Fibroblast of lung (primary cell): Measurements from ENCODE around the gene DNER. TPM values are rescaled to one million over a fixed set of nuclear protein-coding genes. Genes with fewer than 3 reads are reported as not detected.

Source experiments
- DNase-seq, 2 donors: peaks; one replicate each; pipeline versions ENCODE4 v3.0.0 to v3.0.0-alpha.2; 2010; ENCODE audit warnings: low read depth in 2 of 2
- H2AFZ ChIP-seq: 2 replicates; pipeline ENCODE4 v1.5.1; 2012; ENCODE audit warnings: low read length, control low read depth, inconsistent platforms
- H3K27ac ChIP-seq: 2 replicates; pipeline ENCODE4 v1.5.1; 2011; ENCODE audit warnings: low read length, control low read depth; ENCODE audit not compliant: insufficient read depth
- H3K27me3 ChIP-seq: 2 replicates; pipeline ENCODE4 v1.5.1; 2011; ENCODE audit warnings: mild to moderate bottlenecking, low read length; ENCODE audit not compliant: control insufficient read depth, insufficient read depth
- H3K36me3 ChIP-seq: 2 replicates; pipeline ENCODE4 v1.5.1; 2011; ENCODE audit warnings: low read length; ENCODE audit not compliant: control insufficient read depth, insufficient read depth
- H3K4me1 ChIP-seq: 2 replicates; pipeline ENCODE4 v1.5.1; 2011; ENCODE audit warnings: low read length; ENCODE audit not compliant: control insufficient read depth, insufficient read depth; ENCODE audit errors: extremely low read depth
- H3K4me2 ChIP-seq: 2 replicates; pipeline ENCODE4 v1.5.1; 2011; ENCODE audit warnings: low read length, control low read depth; ENCODE audit not compliant: insufficient read depth; ENCODE audit errors: extremely low read depth
- H3K4me3 ChIP-seq, 4 experiments: fragments of 200-600 bp in 1 of 4; sonication (generic) in 1 of 4; replicated peaks in 1 of 4; 2 replicates each; pipeline ENCODE4 v1.5.1; 2011 to 2016; ENCODE audit warnings: low read length in 4 of 4, low read depth in 3 of 4, mild to moderate bottlenecking in 3 of 4, control low read depth in 2 of 4, inconsistent platforms in 1 of 4, mixed read lengths in 1 of 4; ENCODE audit not compliant: insufficient read depth in 1 of 4; ENCODE audit errors: control extremely low read depth in 1 of 4
- H3K79me2 ChIP-seq: 2 replicates; pipeline ENCODE4 v1.5.1; 2012; ENCODE audit warnings: mild to moderate bottlenecking, low read length, inconsistent platforms; ENCODE audit not compliant: control insufficient read depth, insufficient read depth
- H3K9ac ChIP-seq: 2 replicates; pipeline ENCODE4 v1.5.1; 2011; ENCODE audit warnings: mild to moderate bottlenecking, low read length, control low read depth; ENCODE audit not compliant: insufficient read depth
- H3K9me3 ChIP-seq: 2 replicates; pipeline ENCODE4 v1.5.1; 2012; ENCODE audit warnings: low read depth, low read length; ENCODE audit not compliant: control insufficient read depth, insufficient read depth
- H4K20me1 ChIP-seq: 2 replicates; pipeline ENCODE4 v1.5.1; 2011; ENCODE audit warnings: low read length; ENCODE audit not compliant: control insufficient read depth, insufficient read depth; ENCODE audit errors: extremely low read depth
- EZH2 ChIP-seq: IDR thresholded peaks from 2 replicates; pipeline ENCODE4 v1.5.1; 2012; ENCODE audit warnings: low read length, control low read depth, mild to moderate bottlenecking; ENCODE audit errors: missing control alignments
- polyA plus RNA-seq, 2 donors: library from polyadenylated mRNA; depleted of rRNA in 1 of 2; stranded (reverse) in 1 of 2; unstranded in 1 of 2; fragments of >200 nt; gene quantifications; 2 replicates each; pipeline ENCODE4 v1.2.1, GENCODE V29; 2011 to 2012; ENCODE audit warnings: missing spikeins in 1 of 2
- total RNA-seq: library from RNA; depleted of rRNA; stranded (reverse); fragments of >200 nt; gene quantifications from 2 replicates; pipeline ENCODE4 v1.2.1, GENCODE V29; 2014
- TF ChIP-seq, protein P1 (sequence below), 2 donors: IDR thresholded peaks in 1 of 2; conservative IDR thresholded peaks in 1 of 2; 1 replicate in 1 of 2; 2 replicates in 1 of 2; pipeline ENCODE4 v1.5.1; 2011 to 2012; ENCODE audit warnings: low read length in 2 of 2, control low read depth in 1 of 2, inconsistent platforms in 1 of 2, low read depth in 1 of 2, mild to moderate bottlenecking in 1 of 2

Gene DNER
- total and polyA plus RNA-seq, 2 donors (not counting 1 experiment from before 2014, with no cell fraction given), result 0.33 to 0.43 TPM

DNA sequence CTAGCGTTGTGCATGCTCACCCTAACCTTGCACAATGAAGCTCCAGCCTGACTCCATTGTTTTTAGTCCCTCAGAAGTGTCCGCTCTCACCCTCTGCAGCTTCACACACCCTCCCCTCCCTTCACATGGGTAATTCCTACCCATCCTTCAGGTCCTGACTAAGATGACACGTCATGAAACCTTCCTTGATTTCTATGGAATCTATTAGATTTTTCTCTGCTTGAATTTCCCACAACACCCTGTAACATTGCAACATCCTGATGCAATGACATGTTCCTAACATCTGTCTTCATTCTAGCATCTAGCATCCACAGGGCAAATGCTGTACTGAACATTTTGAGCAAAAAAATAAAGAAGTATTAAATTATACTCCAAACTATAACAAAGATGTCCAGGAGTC, 366.2 kb downstream of the DNER start:
- DNase-seq, result peak; percentile 32 to 69
- H3K79me2 ChIP-seq, result no peaks in the 10 kb centered on the region
- H3K36me3 ChIP-seq, result no peaks in the 10 kb centered on the region
- H3K27me3 ChIP-seq, result no peaks in the 10 kb centered on the region
- no peak overlapping the region for H3K4me3 ChIP-seq
- no peak overlapping the region for H3K4me2 ChIP-seq
- H3K27ac ChIP-seq, result no peak overlapping the region
- H2AFZ ChIP-seq, result no peak overlapping the region
- H3K4me1 ChIP-seq, result no peaks in the 10 kb centered on the region
- H3K9ac ChIP-seq, result no peak overlapping the region
- H4K20me1 ChIP-seq, result no peaks in the 10 kb centered on the region
- TF ChIP-seq, protein P1, sequence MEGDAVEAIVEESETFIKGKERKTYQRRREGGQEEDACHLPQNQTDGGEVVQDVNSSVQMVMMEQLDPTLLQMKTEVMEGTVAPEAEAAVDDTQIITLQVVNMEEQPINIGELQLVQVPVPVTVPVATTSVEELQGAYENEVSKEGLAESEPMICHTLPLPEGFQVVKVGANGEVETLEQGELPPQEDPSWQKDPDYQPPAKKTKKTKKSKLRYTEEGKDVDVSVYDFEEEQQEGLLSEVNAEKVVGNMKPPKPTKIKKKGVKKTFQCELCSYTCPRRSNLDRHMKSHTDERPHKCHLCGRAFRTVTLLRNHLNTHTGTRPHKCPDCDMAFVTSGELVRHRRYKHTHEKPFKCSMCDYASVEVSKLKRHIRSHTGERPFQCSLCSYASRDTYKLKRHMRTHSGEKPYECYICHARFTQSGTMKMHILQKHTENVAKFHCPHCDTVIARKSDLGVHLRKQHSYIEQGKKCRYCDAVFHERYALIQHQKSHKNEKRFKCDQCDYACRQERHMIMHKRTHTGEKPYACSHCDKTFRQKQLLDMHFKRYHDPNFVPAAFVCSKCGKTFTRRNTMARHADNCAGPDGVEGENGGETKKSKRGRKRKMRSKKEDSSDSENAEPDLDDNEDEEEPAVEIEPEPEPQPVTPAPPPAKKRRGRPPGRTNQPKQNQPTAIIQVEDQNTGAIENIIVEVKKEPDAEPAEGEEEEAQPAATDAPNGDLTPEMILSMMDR (conservative IDR thresholded peaks at IDR 0.05 in 1 of 2, IDR thresholded peaks at IDR 0.05 in 1 of 2; ENCODE audit: low read depth in 1 of 2, low read length in 2 of 2), result no peak
- TF ChIP-seq EZH2, result no peak
- H3K9me3 ChIP-seq, result no peaks in the 10 kb centered on the region

DNA sequence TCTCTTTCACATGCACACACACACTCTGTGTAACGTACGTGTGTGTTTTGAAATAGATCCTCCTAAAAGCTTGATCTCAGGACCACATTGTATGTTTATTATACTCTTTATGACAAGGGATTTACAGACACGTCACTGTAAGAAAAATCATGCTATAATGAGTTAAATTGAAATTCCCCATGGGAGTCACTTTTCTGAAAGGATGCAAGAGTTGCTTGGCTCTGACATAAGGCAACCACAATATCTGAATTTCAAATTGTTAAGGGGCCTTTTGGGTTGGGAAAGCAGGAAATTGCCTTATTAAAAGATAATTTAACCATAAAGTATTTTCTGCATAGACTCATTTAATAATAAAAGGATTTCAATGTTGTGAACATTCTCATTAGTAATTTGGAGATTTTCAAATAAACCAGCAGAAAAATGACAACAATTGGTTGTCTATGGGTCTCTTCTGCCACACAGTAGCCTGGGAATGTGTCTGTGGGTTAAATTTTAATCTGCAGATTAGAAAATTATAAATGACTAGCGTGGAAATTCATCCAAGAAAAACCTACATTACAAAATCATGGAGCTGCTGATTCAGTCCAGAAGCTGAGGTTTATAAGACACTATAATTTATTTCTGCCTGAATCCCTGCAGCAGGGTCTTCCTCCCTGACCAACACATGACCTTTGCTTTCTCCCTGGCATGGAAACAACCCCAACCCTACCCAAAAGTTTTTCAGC, 367.4 kb downstream of the DNER start:
- Histone ChIP-seq H4K20me1 (no peaks in the 10 kb centered on the region), H2AFZ (no peak overlapping the region), H3K4me1 (no peaks in the 10 kb centered on the region), H3K9me3 (no peaks in the 10 kb centered on the region), H3K27me3 (no peaks in the 10 kb centered on the region), H3K4me3 (no peak overlapping the region), H3K36me3 (no peaks in the 10 kb centered on the region), H3K79me2 (no peaks in the 10 kb centered on the region), H3K9ac (no peak overlapping the region), H3K27ac (no peak overlapping the region), H3K4me2 (no peak overlapping the region)
- DNase-seq, result peak; percentile 55 to 59
- TF ChIP-seq EZH2, result no peak
- TF ChIP-seq, protein P1 (conservative IDR thresholded peaks at IDR 0.05 in 1 of 2, IDR thresholded peaks at IDR 0.05 in 1 of 2; ENCODE audit: low read depth in 1 of 2, low read length in 2 of 2), result no peak

DNA sequence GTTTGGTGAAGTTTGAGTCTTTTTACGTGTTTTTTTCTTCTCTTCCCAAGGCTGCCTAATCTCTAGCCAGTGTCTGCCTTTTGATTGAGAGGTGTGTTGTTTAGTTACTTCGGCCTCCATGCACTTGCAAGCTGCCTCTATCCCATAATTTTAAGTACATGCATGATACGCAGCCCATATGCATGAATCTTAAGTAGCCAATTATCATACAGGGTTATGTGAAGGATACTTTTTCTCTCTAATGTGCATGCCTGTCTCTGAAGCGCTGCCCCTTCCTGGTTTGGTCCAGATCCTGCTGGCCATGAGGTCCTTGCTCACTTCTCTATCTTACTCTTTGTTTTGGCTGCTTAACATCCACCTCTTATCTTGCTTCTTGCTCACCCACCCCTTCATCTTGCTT, 369.4 kb downstream of the DNER start:
- Histone ChIP-seq H3K79me2 (no peaks in the 10 kb centered on the region), H3K4me3 (no peak overlapping the region), H3K36me3 (no peaks in the 10 kb centered on the region), H3K4me2 (no peak overlapping the region), H3K27ac (no peak overlapping the region), H4K20me1 (no peaks in the 10 kb centered on the region), H3K9ac (no peak overlapping the region), H3K27me3 (no peaks in the 10 kb centered on the region), H3K9me3 (no peaks in the 10 kb centered on the region), H3K4me1 (peaks cover 2% of the 10 kb centered on the region), H2AFZ (no peak overlapping the region)
- TF ChIP-seq, protein P1 (conservative IDR thresholded peaks at IDR 0.05 in 1 of 2, IDR thresholded peaks at IDR 0.05 in 1 of 2; ENCODE audit: low read depth in 1 of 2, low read length in 2 of 2), result no peak
- no peak for TF ChIP-seq EZH2
- DNase-seq, result no peak
